Activated CD4-positive, alpha-beta T cell treated with anti-CD3 and anti-CD28 coated beads, Interleukin-10, Interleukin-2, amounts not matched to agents 100 ng/mL and 50 ng/mL, durations not matched to agents 16 hours and 8 hours (primary cell): ENCODE data around the gene NR1H2.
"Not testable (repeated sequence)": the region's sequence is repeated elsewhere in the genome, so short reads cannot be mapped to it uniquely, and the experiment has no call there.

Source experiments
- DNase-seq: peaks from one replicate; pipeline ENCODE4 v3.0.0-alpha.2; 2020

The NR1H2 gene

DNA sequence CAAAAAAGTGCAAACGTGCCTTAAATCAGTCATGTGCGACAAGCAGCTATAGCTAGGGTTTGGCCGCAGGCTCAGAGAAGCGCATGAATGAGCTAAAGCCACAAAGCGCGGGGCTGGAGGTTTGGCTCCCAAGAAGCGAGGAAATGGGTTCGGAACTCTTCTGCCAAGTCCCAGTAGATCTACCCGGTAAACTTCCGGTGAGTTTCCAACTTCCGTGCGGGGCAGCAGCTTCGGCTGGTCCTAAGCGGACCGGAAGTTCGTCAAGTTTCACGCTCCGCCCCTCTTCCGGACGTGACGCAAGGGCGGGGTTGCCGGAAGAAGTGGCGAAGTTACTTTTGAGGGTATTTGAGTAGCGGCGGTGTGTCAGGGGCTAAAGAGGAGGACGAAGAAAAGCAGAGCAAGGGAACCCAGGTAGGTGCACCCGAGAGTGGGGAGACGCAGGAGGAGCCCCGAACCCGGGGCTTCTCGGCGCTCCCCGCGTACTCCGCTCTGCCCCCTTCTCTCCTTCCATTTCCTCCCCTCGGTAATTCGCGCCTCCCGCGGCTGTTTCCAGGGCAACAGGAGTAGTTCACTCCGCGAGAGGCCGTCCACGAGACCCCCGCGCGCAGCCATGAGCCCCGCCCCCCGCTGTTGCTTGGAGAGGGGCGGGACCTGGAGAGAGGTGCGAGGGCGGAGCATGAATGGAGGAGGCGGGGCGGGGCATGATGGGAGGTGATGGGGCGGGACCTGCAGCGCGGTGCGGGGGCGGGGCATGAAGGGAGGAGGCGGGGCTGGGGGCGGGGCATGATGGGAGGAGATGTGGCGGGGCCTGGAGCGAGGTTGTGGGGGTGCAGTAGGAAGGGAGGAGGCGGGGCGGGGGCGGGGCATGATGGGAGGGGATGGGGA lies at the start of gene NR1H2:
Gene NR1H2, plus strand, starts transcription at position 292 of the 885 bp plus-strand sequence. CDS start 1,149 bp downstream, outside the sequence.
- DNase-seq = peak; percentile 98

DNA sequence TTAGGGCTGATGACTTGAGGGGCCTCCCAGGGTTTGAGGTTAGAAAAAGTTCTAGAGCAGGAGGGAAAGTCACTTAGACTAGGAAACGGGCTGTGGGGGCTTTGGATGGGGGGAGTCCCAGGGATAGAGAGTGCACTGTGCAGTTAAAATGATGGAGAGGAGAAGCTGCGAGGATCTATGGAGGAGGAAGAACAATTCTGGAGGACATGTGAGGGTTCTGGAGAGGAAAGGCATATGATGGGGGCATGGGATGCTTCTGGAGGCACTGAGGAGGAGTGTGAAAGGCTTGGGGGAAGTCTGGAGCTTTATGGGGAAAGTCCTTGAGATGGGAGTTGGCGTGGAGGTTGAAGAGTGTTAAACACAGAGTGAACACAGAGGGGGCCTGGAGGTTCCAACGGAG lies 49.2 kb upstream of the NR1H2 start:
- no peak for DNase-seq

DNA sequence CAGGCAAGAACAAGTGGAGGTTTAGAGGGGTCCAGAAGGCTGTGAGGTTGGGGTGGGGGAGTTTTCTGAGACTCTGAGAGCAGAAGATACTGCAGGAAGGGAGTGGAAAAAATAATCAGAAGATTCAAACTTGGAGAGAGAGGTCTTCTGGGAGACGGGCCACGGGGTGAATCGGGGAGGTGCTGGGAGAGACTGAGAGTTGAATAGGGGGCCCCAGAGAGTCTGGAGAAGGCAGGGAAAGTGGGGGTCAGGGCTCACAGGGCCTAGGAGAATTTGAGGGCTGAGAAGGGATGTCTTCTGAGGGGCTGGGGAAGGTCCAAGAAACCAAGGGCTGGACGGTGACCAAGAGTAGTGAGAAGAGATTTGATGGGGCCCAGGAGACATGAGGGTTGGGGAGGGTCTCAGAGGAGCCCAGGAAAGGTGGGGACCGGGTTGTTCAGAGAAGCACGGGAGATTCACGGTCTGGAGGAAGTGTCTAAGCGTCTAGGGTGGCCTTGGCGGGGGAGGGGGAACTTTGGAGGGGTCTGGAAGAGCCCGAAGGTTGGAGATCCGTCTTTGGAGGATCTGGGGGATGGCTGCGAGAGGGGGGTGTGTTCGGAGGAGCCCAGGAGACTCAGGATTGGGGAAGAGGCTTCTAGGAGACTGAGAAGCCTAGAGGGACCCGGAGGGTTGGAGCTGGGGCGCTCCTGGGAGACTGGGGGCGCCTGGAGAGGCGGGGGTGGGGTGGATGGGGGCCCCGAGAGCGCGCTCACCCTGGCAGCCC lies 48.6 kb upstream of the NR1H2 start:
- DNase-seq = no peak

DNA sequence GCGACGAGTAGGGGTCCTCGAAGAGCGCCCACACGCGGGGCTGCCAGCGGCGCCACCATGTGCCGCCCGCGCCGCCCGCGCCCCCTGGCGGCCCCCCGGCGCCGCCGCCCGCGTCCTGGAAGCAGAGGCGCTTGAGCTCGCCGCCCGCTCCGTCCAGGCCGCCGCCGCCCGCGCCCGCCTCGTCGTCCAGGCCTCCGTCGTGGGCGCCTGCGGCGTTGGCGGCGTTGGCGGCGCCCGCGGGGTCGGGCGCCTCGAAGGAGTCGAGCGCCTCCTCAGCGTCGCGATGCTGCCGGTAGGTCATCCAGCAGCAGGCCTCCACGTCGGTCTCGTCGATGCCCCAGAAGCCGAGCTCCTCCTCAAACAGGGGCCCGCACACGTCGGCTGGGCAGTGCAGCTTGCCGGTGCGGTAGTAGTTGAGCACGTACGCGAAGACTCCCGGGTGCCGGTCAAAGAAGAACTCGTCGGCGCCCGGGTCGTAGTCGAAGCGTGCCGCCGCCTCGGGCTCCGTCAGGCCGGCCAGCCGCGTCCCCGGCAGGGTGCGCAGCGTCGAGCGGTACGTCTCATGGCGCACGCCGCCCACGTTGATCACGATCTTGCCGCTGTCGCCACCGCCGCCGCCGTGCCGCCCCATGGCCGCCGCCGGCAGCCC lies 47.9 kb upstream of the NR1H2 start:
- peak; percentile 51 for DNase-seq

DNA sequence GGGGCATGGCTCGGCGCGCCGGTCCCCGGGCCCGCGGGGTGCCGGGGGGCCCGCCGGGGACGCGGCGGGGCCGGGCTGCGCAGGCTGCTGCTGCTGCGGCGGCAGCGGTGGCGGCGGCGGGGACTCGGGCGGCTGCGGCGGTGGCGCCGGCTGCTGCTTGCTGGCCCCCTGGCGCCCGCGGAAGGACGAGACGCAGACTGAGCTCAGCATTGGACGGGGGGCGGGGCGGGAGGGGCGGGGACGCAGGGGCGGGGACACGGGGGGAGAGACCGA lies 47.4 kb upstream of the NR1H2 start:
- no peak for DNase-seq

DNA sequence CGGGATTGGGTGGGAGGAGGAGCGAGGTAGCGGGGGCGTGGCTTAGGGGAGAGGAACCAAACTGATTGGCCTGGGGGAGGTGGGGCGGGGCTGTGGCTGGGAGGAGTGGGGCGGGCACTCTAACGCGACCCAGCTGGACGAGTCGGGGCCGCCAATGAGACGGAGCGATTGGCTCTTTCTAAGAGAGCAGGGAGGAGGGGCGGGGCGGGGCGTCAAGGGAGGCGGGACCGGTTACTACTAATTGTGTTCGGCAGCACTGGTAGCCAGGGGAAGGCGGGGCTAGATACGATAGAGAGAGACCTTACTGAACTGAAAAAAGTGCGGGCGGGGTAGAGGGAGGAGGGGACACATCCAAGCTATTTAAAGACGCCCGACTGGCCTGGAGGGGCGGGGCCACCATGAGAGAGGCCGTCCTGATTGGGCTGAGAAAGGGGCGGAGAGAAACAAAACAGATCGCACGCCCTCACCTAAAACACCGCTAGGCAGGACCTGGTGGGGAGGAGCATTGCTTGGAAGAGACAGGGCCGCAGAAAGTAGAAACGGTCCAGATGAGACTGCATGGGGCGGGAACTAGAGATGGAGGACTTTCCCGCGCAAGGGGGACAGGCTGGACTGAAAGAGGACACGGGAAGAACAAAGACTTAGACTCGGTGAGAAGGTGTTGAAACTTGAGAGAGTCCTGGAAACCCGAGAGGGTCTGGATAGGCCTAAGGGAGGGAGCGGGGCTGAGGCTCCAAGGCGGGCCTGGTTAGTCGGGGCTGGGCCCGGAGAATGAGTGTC lies 46.9 kb upstream of the NR1H2 start, which contains the start of gene KCNC3:
Gene KCNC3, minus strand, starts transcription at position 232 of the 780 bp plus-strand sequence. CDS start 295 bp downstream, outside the sequence.
- peak; percentile 99 for DNase-seq

DNA sequence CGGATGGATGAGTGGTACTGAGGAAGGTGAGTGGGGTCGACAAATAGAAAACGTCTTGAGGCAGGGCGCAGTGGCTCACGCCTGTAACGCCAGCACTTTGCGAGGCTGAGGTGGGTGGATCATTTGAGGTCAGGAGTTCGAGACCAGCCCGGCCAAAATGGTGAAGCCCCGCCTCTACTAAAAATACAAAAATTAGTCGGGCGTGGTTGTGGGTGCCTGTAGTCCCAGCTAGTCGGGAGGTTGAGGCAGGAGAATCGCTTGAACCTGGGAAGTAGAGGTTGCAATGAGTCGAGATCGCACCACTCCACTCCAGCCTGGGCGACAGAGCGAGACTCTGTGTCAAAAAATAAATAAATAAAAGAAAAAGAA lies 46.3 kb upstream of the NR1H2 start:
- not testable (repeated sequence) for DNase-seq

DNA sequence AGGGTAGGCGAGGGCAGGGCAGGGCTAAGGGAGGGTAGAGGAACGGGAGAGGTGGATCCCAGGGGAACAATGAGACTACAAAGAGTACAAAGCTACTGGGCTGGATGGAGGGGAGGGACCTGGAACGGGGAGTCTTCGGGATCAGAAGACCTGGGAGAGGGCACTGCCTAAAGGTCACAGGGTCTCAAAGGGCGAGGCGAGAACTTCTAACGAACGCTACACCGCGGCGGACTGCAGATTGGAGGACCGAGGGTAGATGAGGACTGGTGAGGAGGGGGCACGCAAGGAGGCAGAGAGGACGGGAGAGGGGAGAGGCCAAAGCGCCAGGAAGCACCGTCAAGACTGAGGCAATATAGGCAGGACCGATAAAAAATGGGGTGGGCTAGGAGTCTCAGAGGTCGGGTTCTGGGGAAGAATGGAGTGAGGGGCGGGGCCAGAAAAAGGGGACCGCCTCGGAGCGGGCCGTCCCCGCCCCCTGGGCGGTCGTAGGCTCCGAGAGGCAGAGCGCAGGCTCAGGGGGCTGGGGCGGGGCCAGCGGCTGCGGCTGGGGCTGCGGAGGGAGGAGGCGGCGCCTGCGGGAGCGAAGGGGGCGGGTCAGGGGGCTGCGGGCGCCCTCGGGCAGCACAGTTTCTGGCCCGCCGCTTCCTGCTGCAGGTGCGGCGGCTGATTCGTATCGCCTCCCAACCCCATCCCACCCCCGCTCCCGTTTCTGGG lies 45.7 kb upstream of the NR1H2 start:
- DNase-seq = peak; percentile 95

DNA sequence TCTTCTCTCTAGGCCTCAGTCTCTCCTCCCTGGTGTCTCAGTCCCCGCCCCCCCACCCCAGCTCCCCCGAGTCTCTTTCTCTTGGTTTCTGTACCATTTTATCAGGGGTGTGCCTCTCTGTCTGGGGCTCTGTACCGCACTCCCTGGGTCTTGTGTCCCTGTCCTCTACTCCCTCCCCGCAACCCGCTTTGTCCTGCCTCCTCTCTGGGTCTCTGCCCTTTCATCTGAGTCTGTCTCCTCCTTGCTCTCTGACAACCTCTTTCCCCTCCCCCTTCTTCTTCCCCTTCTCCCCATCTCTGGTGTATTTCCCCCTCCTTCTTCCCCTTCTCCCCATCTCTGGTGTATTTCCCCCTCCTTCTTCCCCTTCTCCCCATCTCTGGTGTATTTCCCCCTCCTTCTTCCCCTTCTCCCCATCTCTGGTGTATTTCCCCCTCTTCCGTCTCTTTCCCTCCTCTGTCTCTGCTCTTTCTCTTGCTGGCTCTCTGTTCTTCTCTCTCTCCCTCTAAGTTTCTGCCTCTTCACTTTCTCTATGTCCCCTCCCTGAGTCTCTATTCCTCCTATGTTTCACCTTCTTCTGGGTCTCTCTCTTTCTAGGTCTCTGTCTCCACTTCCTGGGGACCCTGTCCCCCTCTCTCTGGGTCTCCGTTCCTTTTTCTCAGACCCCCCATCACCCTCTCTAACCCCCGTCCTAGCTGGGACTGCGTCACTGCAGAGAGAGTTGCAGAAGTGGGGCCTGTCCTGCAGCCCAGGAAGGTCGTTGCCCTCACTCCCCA lies 44.9 kb upstream of the NR1H2 start:
- peak; percentile 35 for DNase-seq

DNA sequence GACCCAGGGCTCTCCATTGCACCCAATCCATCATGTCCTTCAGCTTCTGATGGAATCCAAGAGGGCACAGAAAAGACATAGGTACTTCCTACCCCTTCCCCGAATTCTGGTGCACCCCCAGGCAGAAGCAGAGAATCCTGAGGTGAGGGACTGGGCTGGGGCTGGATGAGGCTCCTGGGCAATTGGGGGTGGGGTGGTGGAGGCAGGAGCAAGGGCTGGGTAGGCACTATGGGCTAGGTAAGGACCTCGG lies 44.3 kb upstream of the NR1H2 start:
- no peak for DNase-seq

DNA sequence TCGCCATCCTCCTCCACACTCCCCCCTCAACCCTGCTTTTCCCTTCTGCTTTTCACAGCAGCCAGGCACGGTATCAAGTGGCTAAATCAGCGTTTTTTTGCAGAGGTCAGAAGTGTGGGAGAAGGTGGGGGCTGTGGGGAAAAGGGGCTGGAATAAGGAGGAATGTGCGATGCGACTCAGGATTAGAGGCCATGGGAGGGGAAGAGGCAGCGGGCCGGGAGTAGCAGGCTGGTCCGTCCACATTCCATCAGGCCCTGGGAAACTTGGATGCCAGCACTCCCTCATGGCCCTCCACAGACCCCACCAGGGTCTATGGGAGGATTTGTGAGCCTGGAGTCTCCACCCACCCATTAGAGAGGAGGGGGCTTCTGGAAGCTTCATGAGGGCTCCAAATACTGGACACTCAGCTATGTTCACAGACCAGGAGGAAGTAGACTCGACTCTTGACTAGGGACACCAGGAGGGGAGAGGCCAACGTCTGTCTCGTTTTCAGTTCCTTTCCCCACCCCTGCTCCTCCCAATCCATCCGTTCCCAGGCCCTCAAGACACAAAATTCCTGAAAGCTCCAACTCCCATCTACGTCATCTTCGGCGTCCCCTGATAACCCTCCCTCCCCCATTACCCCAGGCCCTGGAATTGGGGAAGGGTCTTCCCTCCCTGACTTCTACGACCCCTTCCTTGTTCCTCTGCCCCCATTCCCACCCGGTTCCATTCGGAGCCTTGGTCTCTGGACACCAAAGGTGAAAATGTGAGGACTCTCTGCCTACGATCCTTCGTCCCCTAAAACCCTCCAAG lies 43.8 kb upstream of the NR1H2 start:
- DNase-seq = no peak

DNA sequence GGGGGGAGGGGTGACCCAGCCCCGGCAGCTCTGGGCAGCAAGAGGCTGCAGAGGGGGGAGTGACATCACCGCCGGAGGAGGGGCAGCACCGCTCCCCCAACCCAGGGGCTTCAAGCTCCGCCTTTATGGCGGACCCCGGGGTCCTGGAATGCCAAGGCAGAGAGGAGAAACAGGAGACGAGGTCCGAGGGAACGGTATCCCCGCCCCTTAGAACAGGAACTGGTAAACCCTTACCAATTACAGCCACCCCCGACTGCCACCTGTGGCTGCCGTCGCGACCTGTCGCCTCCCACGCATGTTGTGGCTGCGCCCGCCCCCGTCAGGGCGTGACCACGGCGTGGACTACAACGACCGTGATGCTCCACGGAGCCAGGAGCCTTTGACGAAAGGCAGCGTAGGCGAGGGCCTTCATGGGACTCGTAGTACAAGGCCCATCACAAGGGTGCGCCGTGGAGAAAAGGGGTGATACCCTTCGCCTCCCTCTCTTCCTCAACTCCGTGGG lies 43.0 kb upstream of the NR1H2 start:
- DNase-seq = peak; percentile 96

DNA sequence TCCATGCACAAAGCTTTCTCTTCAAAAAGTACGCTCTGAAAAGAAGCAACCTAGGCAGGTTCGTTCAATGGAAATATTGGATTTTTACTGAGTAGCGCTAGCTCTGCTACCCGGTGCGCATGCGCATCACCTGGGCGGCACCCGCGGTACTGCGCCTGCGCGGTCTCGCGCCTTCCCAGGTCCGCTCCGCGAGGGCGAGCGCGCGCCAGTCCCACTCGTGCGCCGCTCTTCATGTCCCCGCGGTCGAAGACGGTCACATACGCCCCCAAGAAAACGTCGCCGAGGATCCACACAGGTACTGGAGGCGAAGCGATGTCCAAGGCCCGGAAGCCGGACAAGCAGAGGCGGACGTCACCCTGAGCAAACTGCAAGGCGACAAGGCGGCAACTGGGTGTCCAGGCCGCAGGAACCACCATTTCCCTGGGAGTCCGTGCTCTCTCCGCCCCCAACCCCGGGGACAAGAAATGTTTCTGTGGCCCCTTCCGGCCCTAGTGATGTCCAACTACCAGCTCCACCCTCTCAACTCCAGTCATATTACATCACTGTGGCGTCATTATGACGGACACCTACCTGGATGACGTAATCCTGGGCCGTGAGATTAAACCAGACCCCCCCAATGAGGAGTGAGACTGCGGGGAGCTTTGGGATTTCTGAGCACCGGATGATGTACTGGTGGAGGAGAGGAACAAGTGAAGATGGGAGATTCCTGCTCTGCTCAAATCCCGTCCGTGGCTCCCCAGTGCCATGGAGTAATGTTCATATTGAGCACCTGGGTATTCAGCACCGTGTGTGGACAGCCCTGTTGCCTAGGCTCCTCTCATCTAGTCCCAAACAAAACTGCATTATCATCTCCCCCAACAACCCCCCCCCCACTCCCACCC lies 42.3 kb upstream of the NR1H2 start:
- peak; percentile 86 for DNase-seq

DNA sequence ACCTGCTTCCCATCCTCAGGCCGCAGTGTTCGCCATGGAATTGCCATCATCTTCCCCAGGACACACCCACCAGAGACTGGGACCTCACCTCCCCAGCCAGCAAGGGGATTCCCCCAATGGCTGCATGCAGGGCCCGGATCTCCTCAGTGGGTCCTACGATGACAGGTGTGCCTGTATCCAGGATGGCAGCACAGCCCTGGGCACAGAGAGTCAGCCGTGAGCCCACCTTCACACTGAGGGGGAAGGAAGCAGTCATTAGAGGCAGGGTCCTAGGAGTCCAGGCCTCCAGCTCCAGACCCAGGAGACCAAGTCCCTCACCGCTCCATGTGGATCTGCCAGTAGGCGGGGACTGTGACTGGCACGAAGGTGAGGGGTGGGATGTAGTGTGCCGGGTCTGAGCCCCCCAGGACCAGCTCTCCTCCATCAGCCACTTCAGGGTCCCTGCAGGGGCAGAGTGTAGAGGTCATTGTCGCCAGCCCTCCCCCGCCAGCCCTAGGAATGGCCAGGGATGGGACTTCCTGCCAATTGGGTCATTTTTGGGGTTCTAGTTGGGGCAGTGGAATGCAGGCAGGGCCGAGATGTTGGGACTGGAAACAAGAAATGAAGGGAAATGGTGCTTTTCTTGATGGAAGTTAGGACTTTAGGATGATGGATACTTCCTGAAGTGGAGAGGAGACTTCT lies 41.4 kb upstream of the NR1H2 start:
- no peak for DNase-seq

DNA sequence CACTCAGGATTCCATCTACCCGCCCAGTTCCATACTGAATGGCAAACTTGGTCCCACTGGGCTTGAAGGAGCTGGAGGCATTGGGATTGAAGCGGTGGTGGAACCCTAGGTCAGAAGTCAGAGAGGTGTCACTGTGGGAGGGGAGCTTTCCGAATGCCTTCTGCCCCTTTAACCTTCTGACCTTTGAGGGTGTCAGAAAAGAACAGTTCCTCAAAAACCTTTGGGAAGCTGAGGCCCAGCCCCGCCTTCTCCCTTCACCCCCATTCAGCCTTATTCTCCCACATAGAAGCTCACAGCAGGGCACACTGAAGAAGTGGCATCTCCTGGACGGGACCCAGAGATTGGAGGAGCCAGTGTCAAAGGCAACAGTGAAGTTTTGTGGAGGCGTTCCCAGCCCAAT lies 39.2 kb upstream of the NR1H2 start:
- DNase-seq = not testable (repeated sequence)

DNA sequence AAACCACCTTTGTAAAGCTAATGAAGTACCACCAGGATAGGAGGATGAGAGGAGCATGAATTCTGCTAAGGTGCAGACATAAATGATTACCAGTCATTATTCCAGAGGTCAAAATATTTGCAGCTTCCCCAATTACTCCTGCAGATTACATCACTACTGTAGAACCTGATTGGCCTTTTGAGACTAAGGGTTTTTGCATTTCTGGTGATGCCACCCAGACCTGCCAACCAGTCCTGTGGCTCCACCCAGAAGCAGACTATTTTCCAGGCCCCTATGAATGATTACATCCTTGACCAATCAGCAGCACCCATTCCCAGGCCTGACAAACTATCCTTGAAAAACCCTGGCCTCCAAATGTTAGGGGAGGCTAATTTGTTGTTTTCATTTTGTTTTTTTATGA lies 35.9 kb upstream of the NR1H2 start:
- DNase-seq = no peak

DNA sequence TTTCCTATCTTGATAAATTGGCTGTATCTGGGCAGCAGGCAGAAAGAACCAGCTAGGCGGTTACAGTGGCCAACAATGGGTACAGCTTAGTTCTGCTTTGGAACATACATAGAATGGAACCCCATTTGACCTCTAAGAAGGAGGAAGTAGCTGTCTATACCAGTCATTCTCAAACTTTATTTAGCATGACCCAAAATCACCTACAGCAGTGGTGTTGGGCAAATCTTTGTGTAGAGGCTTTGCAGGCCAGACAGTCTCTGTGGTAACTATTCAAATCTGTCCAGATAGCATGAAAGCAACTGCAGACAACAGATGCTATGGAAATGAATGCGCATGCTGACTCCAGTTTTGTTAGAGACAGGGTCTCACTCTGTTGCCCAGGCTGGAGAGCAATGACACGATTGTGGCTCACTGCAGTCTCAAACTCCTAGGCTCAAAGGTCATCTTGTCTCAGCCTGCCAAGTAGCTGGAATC lies 35.1 kb upstream of the NR1H2 start:
- DNase-seq = peak; percentile 66

DNA sequence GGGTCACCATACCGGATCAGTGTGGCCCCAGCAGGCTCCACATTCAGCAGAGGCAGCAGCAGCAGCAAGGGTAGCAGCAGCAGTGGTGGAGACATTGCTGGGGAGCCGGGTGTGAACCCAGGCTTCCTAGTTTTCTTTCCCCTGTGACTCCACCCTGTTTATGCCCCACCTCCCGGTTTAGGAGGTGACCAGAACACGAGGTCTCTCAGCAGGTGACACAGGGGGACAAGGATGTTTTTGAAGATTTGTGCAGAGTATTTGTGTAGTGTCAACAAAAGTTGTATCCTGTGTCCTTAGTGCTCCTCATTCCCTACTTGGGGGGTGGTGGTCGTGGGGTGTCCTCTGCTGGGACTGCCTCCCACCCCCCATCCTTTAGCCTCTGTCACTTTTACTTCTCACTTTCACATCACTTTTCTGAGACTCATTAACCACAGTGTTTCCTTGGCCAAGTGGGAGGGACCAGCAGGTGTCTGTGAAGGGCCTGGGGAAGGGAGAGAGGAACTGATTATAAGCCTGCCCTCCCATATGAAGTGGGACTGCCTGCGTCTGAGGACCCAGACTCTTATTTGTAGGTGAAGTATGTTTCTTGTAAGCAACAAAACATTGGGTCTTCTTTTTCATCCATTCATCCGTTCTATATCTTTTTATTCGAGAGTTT lies 31.5 kb upstream of the NR1H2 start:
- DNase-seq = peak; percentile 62
